ENCODE results near the gene NELFA.

- no peak for TF ChIP-seq CTCF (IDR thresholded peaks at IDR 0.05)
- no peak for TF ChIP-seq ZFX (IDR thresholded peaks at IDR 0.05; ENCODE audit: borderline replicate concordance)
Measured at GRCh38 chr4:1950369-1950768, 58.4 kb downstream of the NELFA start.

Data from 22Rv1 (cell line).